ENCODE results near the gene PLD1. TPM values are rescaled to one million over a fixed set of nuclear protein-coding genes. Genes with fewer than 3 reads are reported as not detected.
"Not testable (repeated sequence)": the region's sequence is repeated elsewhere in the genome, so short reads cannot be mapped to it uniquely, and the experiment has no call there.

Gene PLD1
- total RNA-seq, 4 donors from 2014 or later: 52.1 to 88.3 (median 77.4) TPM

DNA sequence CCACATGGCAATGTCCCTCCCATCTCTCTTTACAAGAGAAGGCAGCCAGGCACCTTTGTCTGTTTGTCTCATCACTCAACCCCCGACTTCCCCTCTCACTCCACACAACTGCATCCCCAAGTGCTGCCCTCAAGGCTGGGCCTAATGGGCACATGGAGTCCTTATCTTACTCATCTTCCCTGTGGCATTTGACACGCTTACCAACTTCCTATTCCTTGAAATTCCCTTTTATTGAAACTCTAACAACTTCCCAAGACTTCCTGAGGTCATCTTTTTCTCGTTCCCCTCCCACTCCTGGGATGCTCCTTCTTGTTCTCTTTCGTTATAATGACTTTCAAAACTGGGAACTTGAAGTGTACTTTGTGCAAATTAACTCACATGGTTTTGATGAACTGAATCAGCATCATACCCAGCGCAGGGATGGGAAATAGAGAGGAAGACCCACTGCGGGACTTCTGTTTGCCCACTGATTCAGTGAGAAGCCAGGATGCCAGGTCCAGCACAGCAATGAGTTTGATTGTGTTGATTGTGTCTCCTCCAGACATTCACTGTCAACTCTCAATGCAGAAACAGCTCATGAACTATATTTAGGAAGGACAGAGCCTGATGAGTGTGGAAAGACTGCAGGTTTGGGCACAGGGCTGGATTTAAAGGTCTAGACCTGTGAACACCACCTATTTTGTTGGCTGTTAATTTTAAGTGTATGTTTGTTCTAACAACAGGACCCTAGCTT lies 245.4 kb downstream of the PLD1 start:
- 77 to 89% methylated on average over 5 to 6 of the region's 6 CpGs for WGBS, 2 donors (ENCODE audit: low coverage in 1 of 2)
- intact Hi-C loops (cut with DNase I; ENCODE audit: low total_unique reads) (loop anchor here (5.0 kb wide), 3 partner anchors 378 to 603 kb away; no protein-coding TSS in a partner anchor), in situ Hi-C loops (cut with MboI; ENCODE audit: low pct_ligation_motif_present in 1 of 4, low pct_unique_long_range_greater_than_20kb in 1 of 4, low sequenced_read_pairs in 3 of 4) (loop anchor here (10.0 to 25.0 kb wide), 4 partner anchors 380 to 603 kb away; no protein-coding TSS in a partner anchor)
- no peaks in the 10 kb centered on the region for H3K4me1 ChIP-seq
- H3K36me3 ChIP-seq: no peaks in the 10 kb centered on the region
- H3K27me3 ChIP-seq: no peaks in the 10 kb centered on the region
- H3K9me3 ChIP-seq: no peaks in the 10 kb centered on the region
- TF ChIP-seq POLR2AphosphoS5 (IDR thresholded peaks at IDR 0.05) (no peak), POLR2A (IDR thresholded peaks at IDR 0.05) (no peak), EP300 (IDR thresholded peaks at IDR 0.05; ENCODE audit: low read depth) (no peak)
- TF ChIP-seq, protein P1, sequence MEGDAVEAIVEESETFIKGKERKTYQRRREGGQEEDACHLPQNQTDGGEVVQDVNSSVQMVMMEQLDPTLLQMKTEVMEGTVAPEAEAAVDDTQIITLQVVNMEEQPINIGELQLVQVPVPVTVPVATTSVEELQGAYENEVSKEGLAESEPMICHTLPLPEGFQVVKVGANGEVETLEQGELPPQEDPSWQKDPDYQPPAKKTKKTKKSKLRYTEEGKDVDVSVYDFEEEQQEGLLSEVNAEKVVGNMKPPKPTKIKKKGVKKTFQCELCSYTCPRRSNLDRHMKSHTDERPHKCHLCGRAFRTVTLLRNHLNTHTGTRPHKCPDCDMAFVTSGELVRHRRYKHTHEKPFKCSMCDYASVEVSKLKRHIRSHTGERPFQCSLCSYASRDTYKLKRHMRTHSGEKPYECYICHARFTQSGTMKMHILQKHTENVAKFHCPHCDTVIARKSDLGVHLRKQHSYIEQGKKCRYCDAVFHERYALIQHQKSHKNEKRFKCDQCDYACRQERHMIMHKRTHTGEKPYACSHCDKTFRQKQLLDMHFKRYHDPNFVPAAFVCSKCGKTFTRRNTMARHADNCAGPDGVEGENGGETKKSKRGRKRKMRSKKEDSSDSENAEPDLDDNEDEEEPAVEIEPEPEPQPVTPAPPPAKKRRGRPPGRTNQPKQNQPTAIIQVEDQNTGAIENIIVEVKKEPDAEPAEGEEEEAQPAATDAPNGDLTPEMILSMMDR (IDR thresholded peaks at IDR 0.05): no peak
- H3K27ac ChIP-seq: no peak overlapping the region
- no peak for DNase-seq
- H3K4me3 ChIP-seq: no peak overlapping the region

DNA sequence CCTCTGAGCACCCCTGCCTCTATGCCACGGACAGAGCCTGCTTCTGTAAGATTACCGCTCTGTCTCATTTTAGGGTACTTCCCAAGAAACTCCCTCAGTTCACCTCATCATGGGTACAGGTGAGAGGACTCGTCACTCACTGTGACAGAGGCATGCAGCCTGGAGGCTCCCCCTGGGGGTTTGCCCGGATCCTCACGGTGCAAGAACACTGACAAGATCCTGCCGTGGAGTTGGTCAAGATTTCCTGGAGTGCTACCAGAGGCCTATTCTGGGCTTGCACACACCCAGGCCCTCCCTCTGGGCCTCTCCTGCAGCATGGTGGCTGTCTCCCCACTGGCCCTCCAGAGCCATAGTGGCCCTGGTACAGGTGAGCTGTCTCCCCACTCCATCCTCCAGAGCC lies 247.0 kb downstream of the PLD1 start:
- Histone ChIP-seq H3K4me1 (no peaks in the 10 kb centered on the region), H3K27ac (no peak overlapping the region), H3K9me3 (no peaks in the 10 kb centered on the region), H3K27me3 (no peaks in the 10 kb centered on the region), H3K36me3 (no peaks in the 10 kb centered on the region), H3K4me3 (no peak overlapping the region)
- in situ Hi-C loops (cut with MboI; ENCODE audit: low pct_ligation_motif_present in 1 of 4, low pct_unique_long_range_greater_than_20kb in 1 of 4, low sequenced_read_pairs in 3 of 4): loop anchor here (10.0 to 25.0 kb wide), 4 partner anchors 378 to 601 kb away; no protein-coding TSS in a partner anchor
- DNase-seq: no peak
- 90% methylated on average over 6 of the region's 6 CpGs; no CpG with 5 or more reads in 1 of the 2 donors for WGBS, 2 donors (ENCODE audit: low coverage in 1 of 2)
- TF ChIP-seq EP300 (IDR thresholded peaks at IDR 0.05; ENCODE audit: low read depth) (no peak), POLR2AphosphoS5 (IDR thresholded peaks at IDR 0.05) (no peak), POLR2A (IDR thresholded peaks at IDR 0.05) (no peak)
- TF ChIP-seq, protein P1 (IDR thresholded peaks at IDR 0.05): no peak
- intact Hi-C loops (cut with DNase I; ENCODE audit: low total_unique reads): no loop called here

DNA sequence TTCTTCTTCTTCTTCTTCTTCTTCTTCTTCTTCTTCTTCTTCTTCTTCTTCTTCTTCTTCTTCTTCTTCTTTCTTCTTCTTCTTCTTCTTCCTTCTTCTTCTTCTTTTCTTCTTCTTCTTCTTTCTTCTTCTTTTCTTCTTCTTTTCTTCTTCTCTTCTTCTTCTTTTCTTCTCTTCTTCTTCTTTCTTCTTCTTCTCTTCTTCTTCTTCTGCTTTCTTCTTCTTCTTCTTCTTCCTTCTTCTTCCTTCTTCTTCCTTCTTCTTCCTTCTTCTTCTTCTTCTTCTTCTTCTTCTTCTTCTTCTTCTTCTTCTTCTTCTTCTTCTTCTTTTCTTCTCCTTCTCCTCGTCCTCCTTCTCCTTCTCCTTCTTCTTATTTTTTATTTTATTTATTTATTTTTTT lies 247.8 kb downstream of the PLD1 start:
- H3K4me1 ChIP-seq; H3K36me3 ChIP-seq; intact Hi-C loops (cut with DNase I; ENCODE audit: low total_unique reads); H3K4me3 ChIP-seq; DNase-seq; H3K9me3 ChIP-seq; H3K27me3 ChIP-seq; H3K27ac ChIP-seq: not testable (repeated sequence)
- in situ Hi-C loops (cut with MboI; ENCODE audit: low pct_ligation_motif_present in 1 of 4, low pct_unique_long_range_greater_than_20kb in 1 of 4, low sequenced_read_pairs in 3 of 4): loop anchor here (10.0 to 25.0 kb wide), 4 partner anchors 378 to 600 kb away; no protein-coding TSS in a partner anchor
- no CpG with 5 or more reads among the region's 1 CpG for WGBS, 2 donors (ENCODE audit: low coverage in 1 of 2)

DNA sequence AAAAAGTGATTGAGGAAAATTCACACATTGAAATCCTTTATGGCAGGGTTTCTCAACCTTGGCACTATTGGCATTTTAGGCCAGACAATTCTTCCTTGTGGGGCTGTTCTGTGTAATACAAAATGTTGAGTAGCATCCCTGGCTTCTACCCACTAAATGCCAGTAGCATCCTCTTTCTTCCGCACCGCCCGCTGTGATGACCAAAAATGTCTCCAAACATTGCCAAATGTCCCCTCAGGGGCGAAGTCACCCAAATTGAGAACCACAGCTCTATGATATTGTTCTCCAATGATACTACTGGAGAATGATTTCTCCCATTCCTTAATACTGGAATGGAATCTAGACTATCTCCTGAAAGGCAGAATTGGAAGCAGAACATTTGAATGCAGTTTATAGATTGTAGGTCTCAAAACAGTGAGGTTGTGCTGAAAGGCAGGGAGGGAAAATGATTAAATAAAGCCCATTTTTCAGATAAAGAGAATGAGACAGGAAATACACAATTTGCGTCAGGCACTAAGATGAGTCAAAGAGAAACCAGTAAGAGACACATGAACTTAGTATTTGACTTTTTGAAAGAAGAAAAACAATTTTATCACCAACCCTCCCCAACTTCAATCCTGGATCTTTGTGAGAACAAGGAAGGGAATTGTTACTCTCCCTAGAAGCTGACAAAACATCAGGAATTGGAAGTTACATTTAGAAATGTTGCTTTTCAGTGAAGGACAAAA lies 248.5 kb downstream of the PLD1 start:
- no peaks in the 10 kb centered on the region for H3K4me1 ChIP-seq
- TF ChIP-seq POLR2A (IDR thresholded peaks at IDR 0.05) (no peak), EP300 (IDR thresholded peaks at IDR 0.05; ENCODE audit: low read depth) (no peak), POLR2AphosphoS5 (IDR thresholded peaks at IDR 0.05) (no peak)
- TF ChIP-seq, protein P1 (IDR thresholded peaks at IDR 0.05): no peak
- in situ Hi-C loops (cut with MboI; ENCODE audit: low pct_ligation_motif_present in 1 of 4, low pct_unique_long_range_greater_than_20kb in 1 of 4, low sequenced_read_pairs in 3 of 4): loop anchor here (10.0 to 25.0 kb wide), 4 partner anchors 377 to 599 kb away; no protein-coding TSS in a partner anchor
- no peak for DNase-seq
- no peak overlapping the region for H3K27ac ChIP-seq
- WGBS, 2 donors (ENCODE audit: low coverage in 1 of 2): 78 to 91% methylated on average over 1 to 5 of the region's 5 CpGs
- H3K27me3 ChIP-seq: no peaks in the 10 kb centered on the region
- H3K36me3 ChIP-seq: no peaks in the 10 kb centered on the region
- H3K9me3 ChIP-seq: no peaks in the 10 kb centered on the region
- H3K4me3 ChIP-seq: no peak overlapping the region
- intact Hi-C loops (cut with DNase I; ENCODE audit: low total_unique reads): no loop called here

Measured in transverse colon (tissue), 4 donors.